IMR-90 (cell line): ENCODE measurements around the gene PIEZO1.

Source experiments
- CEBPB ChIP-seq: IDR thresholded peaks from 2 replicates; pipeline ENCODE4 v1.6.1; 2012; ENCODE audit warnings: low read depth, low read length, improper control_type of control experiment
- CTCF ChIP-seq: conservative IDR thresholded peaks from 2 replicates; pipeline ENCODE4 v1.5.1; 2012; ENCODE audit warnings: mild to moderate bottlenecking, low read depth, low read length, improper control_type of control experiment
- MAZ ChIP-seq: IDR thresholded peaks from 2 replicates; pipeline ENCODE4 v1.6.1; 2012; ENCODE audit warnings: low read depth, mild to moderate bottlenecking, low read length, improper control_type of control experiment, moderate library complexity, borderline replicate concordance
- MXI1 ChIP-seq: IDR thresholded peaks from 2 replicates; pipeline ENCODE4 v1.6.1; 2012; ENCODE audit warnings: low read depth, mild to moderate bottlenecking, low read length, moderate library complexity, borderline replicate concordance
- POLR2A ChIP-seq: IDR thresholded peaks from 2 replicates; pipeline ENCODE4 v1.6.1; 2012; ENCODE audit warnings: mild to moderate bottlenecking, low read depth, low read length
- RAD21 ChIP-seq: IDR thresholded peaks from 2 replicates; pipeline ENCODE4 v1.6.1; 2012; ENCODE audit warnings: low read length, improper control_type of control experiment
- SMC3 ChIP-seq: fragments of 150-350 bp; IDR thresholded peaks from 2 replicates; pipeline ENCODE4 v1.6.1; 2016; ENCODE audit warnings: low read depth, mild to moderate bottlenecking, antibody characterized with exemption, low read length, moderate library complexity

- TF ChIP-seq CTCF (no peak), SMC3 (no peak), RAD21 (no peak), POLR2A (no peak), MXI1 (no peak), MAZ (no peak), CEBPB (no peak)
Observed at GRCh38 chr16:88748364-88748763, 36.7 kb downstream of the PIEZO1 start.
